SK-N-SH (cell line): Measurements from ENCODE around the gene OXTR. TPM values are rescaled to one million over a fixed set of nuclear protein-coding genes. Genes with fewer than 3 reads are reported as not detected.

ENCODE experiments used
- CTCF ChIA-PET: fragments of 300-600, 350-600 bp; formaldehyde crosslinking; extraction: SDS; loops from one replicate; lab custom pipeline; 2021; lab: Yijun Ruan, JAX
- POLR2A ChIA-PET: fragments of 350-600 bp; sonication (Branson Sonifier 250); formaldehyde crosslinking; extraction: SDS; loops from one replicate; lab custom pipeline; 2020; ENCODE audit warnings: antibody characterized with exemption, inconsistent platforms; lab: Yijun Ruan, JAX
- DNase-seq: peaks from one replicate; pipeline ENCODE4 v3.0.0; 2012
- H2AFZ ChIP-seq: fragments of 200-600 bp; sonication (generic); 2 replicates; pipeline ENCODE4 v1.8.1; 2016; ENCODE audit warnings: antibody characterized with exemption, mild to moderate bottlenecking, low read depth
- H3F3A ChIP-seq: fragments of 200-600 bp; sonication (generic); replicated peaks from 2 replicates; pipeline ENCODE3; 2016; ENCODE audit warnings: antibody characterized with exemption, mild to moderate bottlenecking; ENCODE audit not compliant: insufficient read depth
- H3K27ac ChIP-seq, 2 experiments: fragments of 200-500 bp in 1 of 2; fragments of 200-600 bp in 1 of 2; sonication (Bioruptor generic) in 1 of 2; sonication (generic), shearing (Covaris generic) in 1 of 2; 2 replicates each; pipeline versions ENCODE4 v1.5.1 to v1.6.1; 2014 to 2016; ENCODE audit warnings: low read depth in 2 of 2, inconsistent platforms in 1 of 2, low read length in 1 of 2, mild to moderate bottlenecking in 1 of 2, mixed read lengths in 1 of 2
- H3K27me3 ChIP-seq: fragments of 200-600 bp; sonication (generic), shearing (Covaris generic); 2 replicates; pipeline ENCODE4 v1.6.1; 2016; ENCODE audit warnings: mixed run types; ENCODE audit not compliant: insufficient read depth
- H3K36me3 ChIP-seq, 2 experiments: fragments of 200-500 bp in 1 of 2; fragments of 200-600 bp in 1 of 2; sonication (Bioruptor generic) in 1 of 2; sonication (generic) in 1 of 2; replicated peaks in 1 of 2; 2 replicates each; pipeline versions ENCODE3 to v1.5.1; 2014 to 2016; ENCODE audit warnings: low read length in 1 of 2, mild to moderate bottlenecking in 1 of 2; ENCODE audit not compliant: insufficient read depth in 2 of 2, control insufficient read depth in 1 of 2
- H3K4me1 ChIP-seq, 2 experiments: fragments of 200-500 bp in 1 of 2; fragments of 200-600 bp in 1 of 2; sonication (Bioruptor generic) in 1 of 2; sonication (generic), shearing (Covaris generic) in 1 of 2; 2 replicates each; pipeline versions ENCODE4 v1.5.1 to v1.6.1; 2014 to 2016; ENCODE audit warnings: low read depth in 1 of 2, low read length in 1 of 2, mixed run types in 1 of 2; ENCODE audit not compliant: insufficient read depth in 2 of 2, control insufficient read depth in 1 of 2
- H3K4me2 ChIP-seq: fragments of 200-600 bp; sonication (generic), shearing (Covaris generic); 2 replicates; pipeline ENCODE4 v1.6.1; 2017; ENCODE audit warnings: mixed run types
- H3K4me3 ChIP-seq, 2 experiments: fragments of 200-500 bp in 1 of 2; fragments of 200-600 bp in 1 of 2; sonication (Bioruptor generic) in 1 of 2; sonication (generic), shearing (Covaris generic) in 1 of 2; 2 replicates each; pipeline versions ENCODE4 v1.5.1 to v1.8.1; 2014 to 2016; ENCODE audit warnings: low read depth in 2 of 2, inconsistent platforms in 1 of 2, low read length in 1 of 2, mild to moderate bottlenecking in 1 of 2, mixed read lengths in 1 of 2, moderate library complexity in 1 of 2
- H3K79me2 ChIP-seq: fragments of 200-600 bp; sonication (generic); 2 replicates; pipeline ENCODE4 v1.8.1; 2017; ENCODE audit warnings: mild to moderate bottlenecking; ENCODE audit not compliant: insufficient read depth
- H3K9ac ChIP-seq: fragments of 200-600 bp; sonication (generic); 2 replicates; pipeline ENCODE4 v1.6.1; 2017; ENCODE audit warnings: mixed run types
- H3K9me2 ChIP-seq: fragments of 200-600 bp; sonication (generic); 2 replicates; pipeline ENCODE4 v1.6.1; 2017; ENCODE audit warnings: mixed run types
- H3K9me3 ChIP-seq: fragments of 200-600 bp; sonication (generic); 2 replicates; pipeline ENCODE4 v1.6.1; 2017; ENCODE audit warnings: mixed run types, mild to moderate bottlenecking, moderate library complexity
- H4K20me1 ChIP-seq: fragments of 200-600 bp; sonication (generic); 2 replicates; pipeline ENCODE4 v1.6.1; 2017; ENCODE audit warnings: mild to moderate bottlenecking, mixed run types; ENCODE audit not compliant: insufficient read depth
- FOSL2 ChIP-seq: IDR thresholded peaks from 2 replicates; pipeline ENCODE4 v1.4.0; 2012; ENCODE audit warnings: low read depth, mild to moderate bottlenecking, moderate library complexity, borderline replicate concordance
- FOXJ3 ChIP-seq: sonication (generic); formaldehyde crosslinking; IDR thresholded peaks from 2 replicates; pipeline ENCODE4 v1.5.1; 2020; ENCODE audit warnings: mild to moderate bottlenecking, missing genetic modification reagents
- GATA2 ChIP-seq: sonication (generic); formaldehyde crosslinking; IDR thresholded peaks from 2 replicates; pipeline ENCODE4 v1.5.0; 2020; ENCODE audit warnings: mild to moderate bottlenecking, missing genetic modification reagents
- MEF2A ChIP-seq: IDR thresholded peaks from 2 replicates; pipeline ENCODE4 v1.4.0; 2012; ENCODE audit warnings: low read depth, borderline replicate concordance
- MXI1 ChIP-seq: IDR thresholded peaks from 2 replicates; pipeline ENCODE4 v1.6.1; 2012; ENCODE audit warnings: mild to moderate bottlenecking, low read depth, low read length, improper control_type of control experiment
- RAD21 ChIP-seq: IDR thresholded peaks from 2 replicates; pipeline ENCODE4 v1.6.1; 2012; ENCODE audit warnings: mild to moderate bottlenecking, low read length
- RCOR1 ChIP-seq: fragments of 150-350 bp; IDR thresholded peaks from 2 replicates; pipeline ENCODE4 v1.6.1; 2017; ENCODE audit warnings: antibody characterized with exemption, low read length
- SIN3A ChIP-seq: IDR thresholded peaks from 2 replicates; pipeline ENCODE4 v1.6.1; 2012; ENCODE audit warnings: low read depth, mild to moderate bottlenecking, low read length, moderate library complexity, borderline replicate concordance
- SMC3 ChIP-seq: IDR thresholded peaks from 2 replicates; pipeline ENCODE4 v1.6.1; 2012; ENCODE audit warnings: low read depth, low read length, improper control_type of control experiment
- USF1 ChIP-seq: IDR thresholded peaks from 2 replicates; pipeline ENCODE4 v1.4.0; 2012; ENCODE audit warnings: low read depth, borderline replicate concordance
- WGBS: methylation state at CpG from one replicate; pipeline ENCODE4 v1.1.6; 2017; ENCODE audit warnings: low lambda C conversion rate; 5-methylcytosine and 5-hydroxymethylcytosine counted together
- polyA plus RNA-seq, 3 experiments: library from polyadenylated mRNA; depleted of rRNA; stranded (reverse); fragments of >200 nt; gene quantifications; 2 replicates each; pipeline ENCODE4 v1.2.3, GENCODE V29; 2012
- TF ChIP-seq, protein P1 (sequence below): fragments of 200-600 bp; sonication (generic); IDR thresholded peaks from 2 replicates; pipeline ENCODE4 v1.6.1; 2017; ENCODE audit warnings: antibody characterized with exemption, mild to moderate bottlenecking, moderate library complexity
- TF ChIP-seq, protein P2 (sequence below): IDR thresholded peaks from 2 replicates; pipeline ENCODE4 v1.6.1; 2012; ENCODE audit warnings: mild to moderate bottlenecking, low read depth, low read length, moderate library complexity

Gene OXTR
- polyA plus RNA-seq, 1 of the 3 experiments (the other 2 are of a cell fraction), result 1.8 TPM

GRCh38 chr3:8766148-8766547 lies 3.3 kb downstream of the OXTR start:
- no peaks in the 10 kb centered on the region for H4K20me1 ChIP-seq
- H3K4me1 ChIP-seq, result peaks cover 0 to 24% of the 10 kb centered on the region in 2 experiments; a peak in 3 of 4 replicates
- no peak overlapping the region; the same call in 1 of the 2 replicates for H3K4me2 ChIP-seq
- H3K27me3 ChIP-seq, result no peaks in the 10 kb centered on the region
- H3K27ac ChIP-seq, result no peak overlapping the region
- POLR2A ChIA-PET, result no interaction called here
- CTCF ChIA-PET, result interaction anchor here (0.7 to 1.3 kb wide), 2 partner anchors 8 to 27 kb away, joined by 3 read pairs; no protein-coding TSS in a partner anchor
- H3K9me3 ChIP-seq, result no peaks in the 10 kb centered on the region
- no peaks in the 10 kb centered on the region for H3F3A ChIP-seq
- WGBS, result 92% methylated on average over 2 of the region's 2 CpGs
- peaks cover 7% of the 10 kb centered on the region; the same call in 1 of the 2 replicates for H3K79me2 ChIP-seq
- no peak overlapping the region for H2AFZ ChIP-seq
- H3K36me3 ChIP-seq, result no peaks in the 10 kb centered on the region
- TF ChIP-seq MEF2A (no peak), GATA2 (CRISPR knock-in tag) (no peak), RAD21 (no peak)
- TF ChIP-seq, protein P1, sequence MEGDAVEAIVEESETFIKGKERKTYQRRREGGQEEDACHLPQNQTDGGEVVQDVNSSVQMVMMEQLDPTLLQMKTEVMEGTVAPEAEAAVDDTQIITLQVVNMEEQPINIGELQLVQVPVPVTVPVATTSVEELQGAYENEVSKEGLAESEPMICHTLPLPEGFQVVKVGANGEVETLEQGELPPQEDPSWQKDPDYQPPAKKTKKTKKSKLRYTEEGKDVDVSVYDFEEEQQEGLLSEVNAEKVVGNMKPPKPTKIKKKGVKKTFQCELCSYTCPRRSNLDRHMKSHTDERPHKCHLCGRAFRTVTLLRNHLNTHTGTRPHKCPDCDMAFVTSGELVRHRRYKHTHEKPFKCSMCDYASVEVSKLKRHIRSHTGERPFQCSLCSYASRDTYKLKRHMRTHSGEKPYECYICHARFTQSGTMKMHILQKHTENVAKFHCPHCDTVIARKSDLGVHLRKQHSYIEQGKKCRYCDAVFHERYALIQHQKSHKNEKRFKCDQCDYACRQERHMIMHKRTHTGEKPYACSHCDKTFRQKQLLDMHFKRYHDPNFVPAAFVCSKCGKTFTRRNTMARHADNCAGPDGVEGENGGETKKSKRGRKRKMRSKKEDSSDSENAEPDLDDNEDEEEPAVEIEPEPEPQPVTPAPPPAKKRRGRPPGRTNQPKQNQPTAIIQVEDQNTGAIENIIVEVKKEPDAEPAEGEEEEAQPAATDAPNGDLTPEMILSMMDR, result no peak
- no peak for DNase-seq
- H3K9me2 ChIP-seq, result no peaks in the 10 kb centered on the region
- no peak overlapping the region for H3K4me3 ChIP-seq
- no peak overlapping the region for H3K9ac ChIP-seq

DNA sequence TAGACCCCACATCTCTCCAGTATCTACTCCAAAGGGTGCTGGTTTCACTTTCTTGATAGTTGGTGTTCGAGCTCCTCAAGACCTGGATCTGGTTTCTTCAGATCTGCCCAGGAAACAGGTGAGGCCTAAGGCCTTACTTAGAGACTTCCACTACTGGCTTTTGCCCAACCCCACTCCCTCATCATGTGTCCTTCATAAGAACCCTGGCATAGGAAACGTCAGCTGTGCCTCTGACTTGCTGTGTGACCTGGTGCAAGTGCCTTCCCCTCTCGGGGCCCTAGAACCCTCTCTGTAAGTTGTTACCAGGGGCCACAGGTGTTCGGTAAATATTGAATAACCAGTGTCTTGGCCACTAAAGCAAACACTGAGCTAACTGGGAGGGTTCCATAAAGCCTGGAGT lies 3.9 kb downstream of the OXTR start:
- Histone ChIP-seq H3K9ac (no peak overlapping the region), H3K4me1 (peaks cover 0 to 24% of the 10 kb centered on the region in 2 experiments; a peak in 3 of 4 replicates), H4K20me1 (no peaks in the 10 kb centered on the region), H3K9me2 (no peaks in the 10 kb centered on the region), H3K9me3 (no peaks in the 10 kb centered on the region), H3K4me3 (no peak overlapping the region), H3K4me2 (no peak overlapping the region; the same call in 1 of the 2 replicates)
- DNase-seq, result no peak
- TF ChIP-seq RCOR1, result no peak
- TF ChIP-seq MEF2A, result no peak
- TF ChIP-seq, protein P2, sequence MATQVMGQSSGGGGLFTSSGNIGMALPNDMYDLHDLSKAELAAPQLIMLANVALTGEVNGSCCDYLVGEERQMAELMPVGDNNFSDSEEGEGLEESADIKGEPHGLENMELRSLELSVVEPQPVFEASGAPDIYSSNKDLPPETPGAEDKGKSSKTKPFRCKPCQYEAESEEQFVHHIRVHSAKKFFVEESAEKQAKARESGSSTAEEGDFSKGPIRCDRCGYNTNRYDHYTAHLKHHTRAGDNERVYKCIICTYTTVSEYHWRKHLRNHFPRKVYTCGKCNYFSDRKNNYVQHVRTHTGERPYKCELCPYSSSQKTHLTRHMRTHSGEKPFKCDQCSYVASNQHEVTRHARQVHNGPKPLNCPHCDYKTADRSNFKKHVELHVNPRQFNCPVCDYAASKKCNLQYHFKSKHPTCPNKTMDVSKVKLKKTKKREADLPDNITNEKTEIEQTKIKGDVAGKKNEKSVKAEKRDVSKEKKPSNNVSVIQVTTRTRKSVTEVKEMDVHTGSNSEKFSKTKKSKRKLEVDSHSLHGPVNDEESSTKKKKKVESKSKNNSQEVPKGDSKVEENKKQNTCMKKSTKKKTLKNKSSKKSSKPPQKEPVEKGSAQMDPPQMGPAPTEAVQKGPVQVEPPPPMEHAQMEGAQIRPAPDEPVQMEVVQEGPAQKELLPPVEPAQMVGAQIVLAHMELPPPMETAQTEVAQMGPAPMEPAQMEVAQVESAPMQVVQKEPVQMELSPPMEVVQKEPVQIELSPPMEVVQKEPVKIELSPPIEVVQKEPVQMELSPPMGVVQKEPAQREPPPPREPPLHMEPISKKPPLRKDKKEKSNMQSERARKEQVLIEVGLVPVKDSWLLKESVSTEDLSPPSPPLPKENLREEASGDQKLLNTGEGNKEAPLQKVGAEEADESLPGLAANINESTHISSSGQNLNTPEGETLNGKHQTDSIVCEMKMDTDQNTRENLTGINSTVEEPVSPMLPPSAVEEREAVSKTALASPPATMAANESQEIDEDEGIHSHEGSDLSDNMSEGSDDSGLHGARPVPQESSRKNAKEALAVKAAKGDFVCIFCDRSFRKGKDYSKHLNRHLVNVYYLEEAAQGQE, result no peak
- TF ChIP-seq SIN3A, result no peak
- no peak for TF ChIP-seq SMC3
- TF ChIP-seq FOXJ3 (CRISPR knock-in tag), result no peak
- TF ChIP-seq RAD21, result no peak
- TF ChIP-seq GATA2 (CRISPR knock-in tag), result no peak
- TF ChIP-seq USF1, result no peak
- no peak for TF ChIP-seq MXI1
- no peak for TF ChIP-seq FOSL2
- TF ChIP-seq, all 33 proteins: peak for 0
- no peak overlapping the region for H2AFZ ChIP-seq
- H3K27ac ChIP-seq, result no peak overlapping the region
- peaks cover 7% of the 10 kb centered on the region; the same call in 1 of the 2 replicates for H3K79me2 ChIP-seq
- H3K27me3 ChIP-seq, result no peaks in the 10 kb centered on the region
- no peaks in the 10 kb centered on the region for H3F3A ChIP-seq
- H3K36me3 ChIP-seq, result no peaks in the 10 kb centered on the region
- WGBS, result 82% methylated on average over 3 of the region's 4 CpGs
- CTCF ChIA-PET, result interaction anchor here (0.7 to 1.3 kb wide), 2 partner anchors 8 to 27 kb away, joined by 3 read pairs; no protein-coding TSS in a partner anchor
- POLR2A ChIA-PET, result no interaction called here
